Measurements from ENCODE around the gene GPR139.

The GPR139 gene

DNA sequence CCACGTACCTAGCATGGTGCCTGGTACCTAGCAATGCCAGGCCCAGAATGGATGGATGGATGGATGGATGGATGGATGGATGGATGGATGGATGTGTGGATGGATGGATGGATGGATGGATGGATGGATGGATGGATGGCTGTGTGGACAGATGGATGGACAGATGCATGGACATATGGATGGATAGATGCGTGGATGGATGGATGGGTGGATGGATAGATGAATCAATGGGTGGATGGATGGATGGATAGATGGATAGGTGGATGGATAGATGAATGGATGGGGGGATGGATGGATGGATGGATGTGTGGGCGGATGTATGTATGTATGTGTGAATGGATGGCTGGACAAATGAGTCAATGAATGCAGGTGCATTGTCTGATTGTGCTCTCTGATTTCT, 12.6 kb downstream of the GPR139 start:
- TF ChIP-seq TAF1 (IDR thresholded peaks at IDR 0.05; ENCODE audit: borderline replicate concordance, insufficient read depth, low read length) (no peak), SIN3A (IDR thresholded peaks at IDR 0.05; ENCODE audit: borderline replicate concordance, insufficient read depth, low read length) (no peak), POLR2AphosphoS5 (IDR thresholded peaks at IDR 0.05; ENCODE audit: low read depth, low read length) (no peak), FOXP2 (optimal IDR thresholded peaks at IDR 0.05; ENCODE audit: borderline replicate concordance, extremely low read depth, extremely low read length, insufficient read depth) (no peak)
- TF ChIP-seq, protein P1, sequence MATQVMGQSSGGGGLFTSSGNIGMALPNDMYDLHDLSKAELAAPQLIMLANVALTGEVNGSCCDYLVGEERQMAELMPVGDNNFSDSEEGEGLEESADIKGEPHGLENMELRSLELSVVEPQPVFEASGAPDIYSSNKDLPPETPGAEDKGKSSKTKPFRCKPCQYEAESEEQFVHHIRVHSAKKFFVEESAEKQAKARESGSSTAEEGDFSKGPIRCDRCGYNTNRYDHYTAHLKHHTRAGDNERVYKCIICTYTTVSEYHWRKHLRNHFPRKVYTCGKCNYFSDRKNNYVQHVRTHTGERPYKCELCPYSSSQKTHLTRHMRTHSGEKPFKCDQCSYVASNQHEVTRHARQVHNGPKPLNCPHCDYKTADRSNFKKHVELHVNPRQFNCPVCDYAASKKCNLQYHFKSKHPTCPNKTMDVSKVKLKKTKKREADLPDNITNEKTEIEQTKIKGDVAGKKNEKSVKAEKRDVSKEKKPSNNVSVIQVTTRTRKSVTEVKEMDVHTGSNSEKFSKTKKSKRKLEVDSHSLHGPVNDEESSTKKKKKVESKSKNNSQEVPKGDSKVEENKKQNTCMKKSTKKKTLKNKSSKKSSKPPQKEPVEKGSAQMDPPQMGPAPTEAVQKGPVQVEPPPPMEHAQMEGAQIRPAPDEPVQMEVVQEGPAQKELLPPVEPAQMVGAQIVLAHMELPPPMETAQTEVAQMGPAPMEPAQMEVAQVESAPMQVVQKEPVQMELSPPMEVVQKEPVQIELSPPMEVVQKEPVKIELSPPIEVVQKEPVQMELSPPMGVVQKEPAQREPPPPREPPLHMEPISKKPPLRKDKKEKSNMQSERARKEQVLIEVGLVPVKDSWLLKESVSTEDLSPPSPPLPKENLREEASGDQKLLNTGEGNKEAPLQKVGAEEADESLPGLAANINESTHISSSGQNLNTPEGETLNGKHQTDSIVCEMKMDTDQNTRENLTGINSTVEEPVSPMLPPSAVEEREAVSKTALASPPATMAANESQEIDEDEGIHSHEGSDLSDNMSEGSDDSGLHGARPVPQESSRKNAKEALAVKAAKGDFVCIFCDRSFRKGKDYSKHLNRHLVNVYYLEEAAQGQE (IDR thresholded peaks at IDR 0.05; ENCODE audit: insufficient read depth in 1 of 2, low read depth in 2 of 2, low read length in 2 of 2) = no peak

DNA sequence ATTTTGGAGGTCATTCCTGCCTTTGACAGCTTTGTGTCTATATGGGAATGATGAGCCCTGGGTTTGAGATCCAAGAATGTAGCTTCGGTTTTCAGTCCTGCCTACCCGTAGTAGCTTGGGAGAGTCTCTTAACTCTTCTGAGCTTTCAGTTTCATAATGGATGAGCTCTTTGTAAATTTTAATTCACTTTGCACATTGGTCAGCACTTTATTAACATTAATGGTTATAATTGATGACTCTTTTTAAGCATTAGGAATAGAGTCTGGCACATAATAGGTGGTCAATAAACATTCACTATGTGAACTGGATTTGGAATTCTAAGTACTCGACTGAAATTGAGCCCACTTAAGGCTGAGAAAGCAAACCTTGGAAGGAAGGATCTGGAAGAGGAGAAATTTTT, 17.3 kb downstream of the GPR139 start:
- TF ChIP-seq FOXP2 (optimal IDR thresholded peaks at IDR 0.05; ENCODE audit: borderline replicate concordance, extremely low read depth, extremely low read length, insufficient read depth) (no peak), POLR2AphosphoS5 (IDR thresholded peaks at IDR 0.05; ENCODE audit: low read depth, low read length) (no peak), SIN3A (IDR thresholded peaks at IDR 0.05; ENCODE audit: borderline replicate concordance, insufficient read depth, low read length) (no peak), TAF1 (IDR thresholded peaks at IDR 0.05; ENCODE audit: borderline replicate concordance, insufficient read depth, low read length) (no peak)
- TF ChIP-seq, protein P1 (IDR thresholded peaks at IDR 0.05; ENCODE audit: insufficient read depth in 1 of 2, low read depth in 2 of 2, low read length in 2 of 2) = no peak

DNA sequence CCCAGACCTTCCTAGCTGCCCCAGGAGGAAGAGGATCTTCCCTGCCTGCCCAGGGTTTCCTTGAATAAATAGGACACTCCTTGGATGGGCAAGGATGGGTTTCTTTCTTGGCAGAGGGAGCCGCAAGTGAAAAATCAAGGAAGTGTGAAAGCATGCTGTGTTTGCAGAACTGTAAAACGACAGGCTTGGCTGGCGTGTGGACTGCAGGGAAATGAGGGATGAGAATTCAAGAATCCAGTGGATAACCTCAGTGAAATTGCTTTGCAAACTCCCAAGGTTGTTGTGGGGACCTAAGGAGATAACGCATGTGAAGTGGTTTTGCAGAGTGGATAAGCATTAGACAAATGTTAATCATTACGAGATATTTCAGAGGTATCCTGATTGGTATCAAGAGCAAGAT, 20.4 kb downstream of the GPR139 start:
- no peak for TF ChIP-seq TAF1 (IDR thresholded peaks at IDR 0.05; ENCODE audit: borderline replicate concordance, insufficient read depth, low read length)

DNA sequence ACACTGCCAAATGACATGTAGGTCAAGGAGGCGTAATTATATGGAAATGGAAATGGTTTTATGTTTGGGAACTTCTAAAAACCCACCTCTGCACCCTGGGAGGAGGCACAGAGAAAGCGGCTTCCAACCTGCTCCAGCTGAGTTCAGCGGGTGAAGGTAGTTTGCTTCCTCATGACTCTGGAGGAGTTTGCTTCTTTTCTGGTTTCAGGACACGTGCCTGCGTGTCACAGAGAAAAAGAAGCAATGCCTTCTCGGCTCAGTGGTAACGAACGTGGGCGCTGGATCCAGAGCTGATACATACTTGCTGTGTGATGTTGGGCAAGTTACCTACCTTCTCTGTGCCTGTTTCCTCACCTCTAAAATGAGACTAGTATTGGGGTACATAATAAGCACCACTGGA, 22.1 kb downstream of the GPR139 start:
- no peak for TF ChIP-seq SIN3A (IDR thresholded peaks at IDR 0.05; ENCODE audit: borderline replicate concordance, insufficient read depth, low read length)
- no peak for TF ChIP-seq TAF1 (IDR thresholded peaks at IDR 0.05; ENCODE audit: borderline replicate concordance, insufficient read depth, low read length)
- TF ChIP-seq, protein P1 (IDR thresholded peaks at IDR 0.05; ENCODE audit: insufficient read depth in 1 of 2, low read depth in 2 of 2, low read length in 2 of 2) = no peak
- no peak for TF ChIP-seq POLR2AphosphoS5 (IDR thresholded peaks at IDR 0.05; ENCODE audit: low read depth, low read length)
- no peak for TF ChIP-seq FOXP2 (optimal IDR thresholded peaks at IDR 0.05; ENCODE audit: borderline replicate concordance, extremely low read depth, extremely low read length, insufficient read depth)

DNA sequence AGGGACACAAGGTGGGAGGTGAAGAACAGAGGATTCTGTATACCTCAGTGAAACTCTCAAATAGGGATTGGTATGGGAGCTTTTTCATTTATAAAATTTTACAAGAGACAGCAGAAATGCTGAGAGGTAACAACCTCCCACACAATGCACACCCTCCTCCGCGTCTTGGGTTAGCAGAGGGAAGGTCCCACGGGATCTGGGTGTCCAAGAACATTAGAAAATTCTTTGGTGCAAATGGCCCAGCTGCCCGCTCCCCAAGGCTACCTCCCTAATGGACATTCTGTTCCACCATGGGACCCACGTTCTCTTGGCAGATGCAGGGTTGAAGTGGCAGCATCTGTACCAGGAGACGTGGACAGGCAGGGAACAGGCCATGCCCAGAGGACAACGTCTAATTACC, 22.5 kb downstream of the GPR139 start:
- no peak for TF ChIP-seq FOXP2 (optimal IDR thresholded peaks at IDR 0.05; ENCODE audit: borderline replicate concordance, extremely low read depth, extremely low read length, insufficient read depth)
- TF ChIP-seq SIN3A (IDR thresholded peaks at IDR 0.05; ENCODE audit: borderline replicate concordance, insufficient read depth, low read length) = no peak
- no peak for TF ChIP-seq POLR2AphosphoS5 (IDR thresholded peaks at IDR 0.05; ENCODE audit: low read depth, low read length)
- TF ChIP-seq, protein P1 (IDR thresholded peaks at IDR 0.05; ENCODE audit: insufficient read depth in 1 of 2, low read depth in 2 of 2, low read length in 2 of 2) = no peak
- no peak for TF ChIP-seq TAF1 (IDR thresholded peaks at IDR 0.05; ENCODE audit: borderline replicate concordance, insufficient read depth, low read length)
